DMS53 treated with DMSO at 0.1 percent for 48 hours (cell line): ENCODE measurements around the gene UGCG.
"Not testable (repeated sequence)": the region's sequence is repeated elsewhere in the genome, so short reads cannot be mapped to it uniquely, and the experiment has no call there.

ENCODE experiments used
- DNase-seq: peaks from one replicate; lab custom pipeline; 2025; ENCODE audit not compliant: unreplicated experiment; lab: John Stamatoyannopoulos, UW

The UGCG gene

DNA sequence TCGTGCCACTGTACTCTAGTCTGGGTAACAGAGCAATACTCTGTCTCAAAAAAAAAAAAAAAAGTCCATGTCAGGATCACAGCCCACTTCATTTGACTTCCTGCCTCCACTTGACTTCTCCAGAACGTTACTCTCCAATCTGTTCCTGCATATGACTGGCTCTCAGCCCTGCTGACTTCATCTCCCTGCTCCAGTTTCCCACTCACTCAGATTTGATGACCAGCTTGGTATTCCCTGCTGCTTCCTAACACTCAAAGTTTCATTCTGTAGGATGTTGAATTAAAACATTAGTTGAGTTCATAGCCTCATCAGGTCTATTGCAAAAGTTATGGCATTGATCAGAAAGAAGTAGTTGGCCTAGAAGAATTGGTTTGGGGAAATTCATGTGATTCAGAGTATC lies 52.3 kb downstream of the UGCG start:
- DNase-seq = peak; percentile 37

DNA sequence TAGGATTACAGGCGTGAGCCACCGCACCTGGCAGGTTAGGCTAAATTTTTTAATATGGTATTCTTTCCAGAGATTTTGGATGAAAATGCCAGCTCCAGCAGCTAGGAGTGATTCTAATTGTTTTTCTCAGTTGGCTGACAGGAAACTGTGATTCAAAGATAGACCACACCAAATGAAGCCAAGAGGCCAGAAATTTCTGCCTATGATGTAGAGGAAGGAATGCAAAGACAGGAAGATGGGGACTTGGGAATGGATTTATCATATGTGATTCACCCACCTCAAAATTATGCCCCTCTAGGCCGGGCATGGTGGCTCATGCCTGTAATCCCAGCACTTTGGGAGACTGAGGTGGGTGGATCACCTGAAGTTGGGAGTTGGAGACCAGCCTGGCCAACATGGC lies 53.3 kb downstream of the UGCG start:
- DNase-seq = no peak

DNA sequence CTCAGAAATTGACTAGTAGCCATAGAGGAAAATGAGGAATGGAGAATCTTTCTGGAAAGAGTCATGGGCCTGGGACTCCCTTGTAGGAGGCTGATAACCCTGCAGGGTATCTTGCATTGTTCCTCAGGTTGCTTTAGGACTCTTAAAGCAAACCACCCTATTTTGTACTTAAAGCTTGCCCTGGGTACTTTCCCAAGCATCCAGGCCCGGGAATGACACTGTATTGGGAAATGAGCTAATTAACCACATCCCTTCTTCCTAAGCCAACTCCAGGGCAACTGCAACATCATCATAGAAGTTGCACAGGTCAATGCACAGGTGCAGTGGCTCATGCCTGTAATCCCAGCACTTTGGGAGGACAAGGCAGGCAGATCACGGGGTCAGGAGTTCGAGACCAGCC lies 55.9 kb downstream of the UGCG start:
- DNase-seq = no peak

DNA sequence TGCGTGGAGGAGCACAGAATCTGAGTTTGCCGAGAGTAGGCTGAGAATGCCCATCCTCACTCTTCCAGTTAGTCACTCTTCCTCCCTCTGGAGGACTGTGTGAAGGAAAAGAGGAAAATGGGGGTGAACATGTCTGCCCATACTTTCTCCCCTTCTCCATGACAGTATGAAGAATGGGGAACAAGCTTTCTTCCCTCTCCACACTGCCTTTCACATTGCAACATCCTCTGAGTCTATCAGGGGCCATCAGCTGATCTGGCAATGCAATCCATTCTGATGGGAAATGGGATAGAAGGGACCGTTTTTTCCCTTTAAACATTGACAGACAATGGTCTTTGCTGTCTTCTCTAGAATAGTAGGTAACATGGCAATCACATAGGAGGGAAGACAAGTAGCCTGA lies 56.8 kb downstream of the UGCG start:
- no peak for DNase-seq

DNA sequence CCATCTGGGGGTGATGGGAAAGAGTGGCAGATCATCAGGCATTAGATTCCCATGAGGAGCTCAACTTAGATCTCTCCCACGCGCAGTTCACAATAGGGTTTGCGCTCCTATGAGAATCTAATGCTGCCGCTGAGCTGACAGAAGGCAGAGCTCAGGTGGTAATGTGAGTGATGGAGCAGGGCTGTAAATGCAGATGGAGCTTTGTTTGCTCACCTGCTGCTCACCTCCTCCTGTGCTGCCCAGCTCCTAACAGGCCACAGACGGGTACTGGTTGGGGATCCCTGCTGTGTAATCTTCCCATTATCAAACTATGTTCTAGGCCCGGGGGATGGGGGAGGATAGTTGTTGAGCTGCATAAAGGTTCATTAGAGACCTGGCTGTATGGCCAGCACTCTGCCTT lies 58.4 kb downstream of the UGCG start:
- peak; percentile 89 for DNase-seq

DNA sequence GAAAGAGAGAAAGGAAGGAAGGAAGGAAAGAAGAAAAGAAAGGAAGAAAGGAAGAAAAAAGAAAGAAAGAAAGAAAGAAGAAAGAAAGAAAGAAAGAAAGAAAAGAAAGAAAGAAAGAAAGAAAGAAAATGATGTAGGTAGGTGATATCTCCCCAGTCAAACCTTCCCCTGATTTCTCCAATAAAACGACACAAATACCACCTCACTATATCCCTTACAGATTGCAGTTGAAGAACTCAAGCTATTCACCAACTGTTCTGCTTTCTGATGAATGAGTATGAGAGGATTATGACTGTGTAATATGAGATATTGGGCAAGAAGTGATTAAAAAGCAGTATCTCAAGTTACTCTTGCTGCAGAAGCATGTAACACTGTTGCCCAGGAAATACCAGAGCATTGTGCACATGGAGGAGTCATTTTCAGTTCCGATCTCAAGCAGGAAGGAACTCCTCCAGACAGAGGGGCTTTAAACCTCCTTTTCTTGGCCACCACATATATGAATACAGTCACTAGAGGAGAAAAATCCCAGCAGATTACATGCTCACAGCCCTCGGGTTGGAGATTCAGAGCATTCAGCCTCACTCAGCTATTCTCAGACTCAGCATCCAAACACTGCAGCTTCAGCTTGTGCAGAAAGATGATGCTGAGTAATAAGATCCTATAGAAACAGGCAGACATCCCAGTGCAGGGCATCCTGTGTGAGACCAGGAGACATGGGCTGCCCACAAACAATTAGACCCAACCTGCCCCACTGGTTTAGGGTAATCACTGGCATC lies 61.4 kb downstream of the UGCG start:
- DNase-seq = peak; percentile 43

DNA sequence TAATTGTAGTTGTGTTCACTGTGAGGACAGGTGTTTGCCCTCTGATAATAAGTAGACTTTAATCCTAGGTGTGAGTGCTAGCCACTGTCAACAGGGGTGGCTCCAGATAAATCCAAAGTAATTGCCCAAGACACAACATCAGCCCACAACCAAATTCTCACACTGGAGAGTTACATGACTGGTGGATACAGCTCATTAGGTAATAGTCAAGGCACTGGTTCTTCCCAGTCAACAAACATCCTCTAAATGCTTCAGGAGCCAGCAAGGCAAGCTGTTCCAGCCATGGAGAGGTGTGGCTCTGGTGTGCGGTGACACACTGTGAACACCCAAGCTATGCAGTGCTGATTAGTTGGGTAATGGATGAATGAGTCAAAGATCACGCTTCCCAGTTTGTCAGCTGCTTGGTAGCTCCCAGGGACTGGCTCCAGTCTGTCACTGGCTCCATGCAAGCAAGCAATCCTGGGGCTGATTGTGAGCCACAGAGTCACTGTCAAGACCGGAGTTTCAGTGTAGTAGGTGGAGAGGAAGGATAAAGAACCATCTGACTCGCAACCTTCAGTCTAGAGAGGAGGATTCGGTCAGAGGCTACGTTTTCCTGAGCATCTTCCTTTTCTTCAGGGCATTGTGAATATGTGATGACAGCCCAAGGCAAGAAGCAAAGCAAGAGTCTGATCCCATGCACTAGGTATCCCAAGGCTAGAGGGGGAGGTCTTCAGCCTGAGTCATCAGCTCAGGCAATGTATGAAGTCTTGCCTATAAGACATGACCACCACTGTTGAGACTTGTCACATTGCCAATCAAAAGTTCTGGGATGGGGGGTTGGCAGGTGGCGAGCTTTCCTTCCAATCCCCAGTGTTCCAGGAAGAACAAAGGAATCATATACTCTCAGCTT lies 63.1 kb downstream of the UGCG start:
- DNase-seq = peak; percentile 52

DNA sequence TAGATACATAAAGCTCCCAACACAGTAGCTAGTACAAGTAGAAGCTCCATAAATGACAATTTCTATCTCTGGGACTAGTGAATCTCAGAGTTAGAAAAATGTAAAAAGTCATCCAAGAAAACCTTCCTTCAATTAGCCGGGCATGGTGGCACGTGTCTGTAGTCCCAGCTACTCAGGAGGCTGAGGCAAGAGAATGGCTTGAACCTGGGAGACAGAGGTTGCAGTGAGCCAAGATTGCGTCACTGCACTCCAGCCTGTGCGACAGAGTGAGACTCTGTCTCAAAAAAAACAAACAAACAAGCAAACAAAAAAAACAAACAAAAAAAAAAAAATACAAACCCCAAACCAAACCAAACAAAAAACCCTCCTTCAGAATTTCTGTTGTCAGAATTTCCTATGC lies 63.9 kb downstream of the UGCG start:
- DNase-seq = not testable (repeated sequence)

DNA sequence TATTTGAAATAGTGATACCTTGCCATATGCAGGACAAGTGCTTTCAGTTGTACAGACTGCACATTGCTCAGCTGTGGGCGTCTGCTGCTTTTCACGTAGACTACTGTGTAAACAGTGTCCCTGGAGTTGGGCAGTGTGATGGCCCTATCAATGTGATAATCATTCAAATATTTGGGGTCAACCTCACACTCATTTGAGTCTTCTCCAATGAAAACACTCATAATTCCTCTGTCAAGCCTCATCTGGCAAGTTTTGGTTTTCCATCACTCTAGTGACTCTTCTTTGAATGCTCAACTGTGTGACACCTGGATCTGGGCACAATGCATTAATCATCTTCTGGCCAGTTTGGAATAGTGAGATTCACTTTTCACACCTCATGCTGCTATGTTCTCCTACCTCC lies 64.4 kb downstream of the UGCG start:
- DNase-seq = peak; percentile 51

DNA sequence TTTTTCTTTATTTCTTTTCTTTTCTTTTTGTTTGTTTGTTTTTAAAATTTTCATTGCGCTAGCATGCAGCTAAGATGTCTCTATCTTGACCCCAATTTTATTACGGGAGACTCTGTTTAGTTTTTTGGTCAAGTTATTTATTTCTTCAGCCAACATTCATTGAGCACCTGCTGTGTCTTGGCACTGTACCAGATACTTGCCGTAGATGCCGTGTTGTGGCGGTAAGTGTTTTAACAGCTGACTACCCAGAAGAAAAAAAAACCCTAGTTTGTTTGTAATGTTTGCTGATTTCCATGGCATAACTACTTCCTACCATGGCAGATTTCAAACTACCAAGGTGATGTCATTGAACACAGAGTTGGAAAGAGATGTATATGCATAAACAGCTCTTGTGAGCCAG lies 65.0 kb downstream of the UGCG start:
- DNase-seq = peak; percentile 93

DNA sequence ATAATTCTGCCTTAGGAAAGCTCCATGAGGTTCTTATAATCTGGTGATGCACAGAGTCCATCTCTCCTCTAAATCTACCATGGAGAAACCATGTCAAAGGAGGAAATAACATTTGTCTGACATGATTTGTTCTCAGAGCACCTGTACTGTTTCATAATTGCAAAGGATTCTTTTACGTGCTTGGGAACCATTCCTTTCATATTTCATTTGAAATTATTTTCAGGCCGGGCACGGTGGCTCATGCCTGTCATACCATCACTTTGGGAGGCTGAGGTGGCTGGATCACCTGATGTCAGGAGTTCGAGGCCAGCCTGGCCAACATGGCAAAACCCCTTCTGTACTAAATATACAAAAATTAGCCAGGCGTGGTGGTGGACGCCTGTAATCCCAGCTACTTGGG lies 65.4 kb downstream of the UGCG start:
- DNase-seq = no peak

DNA sequence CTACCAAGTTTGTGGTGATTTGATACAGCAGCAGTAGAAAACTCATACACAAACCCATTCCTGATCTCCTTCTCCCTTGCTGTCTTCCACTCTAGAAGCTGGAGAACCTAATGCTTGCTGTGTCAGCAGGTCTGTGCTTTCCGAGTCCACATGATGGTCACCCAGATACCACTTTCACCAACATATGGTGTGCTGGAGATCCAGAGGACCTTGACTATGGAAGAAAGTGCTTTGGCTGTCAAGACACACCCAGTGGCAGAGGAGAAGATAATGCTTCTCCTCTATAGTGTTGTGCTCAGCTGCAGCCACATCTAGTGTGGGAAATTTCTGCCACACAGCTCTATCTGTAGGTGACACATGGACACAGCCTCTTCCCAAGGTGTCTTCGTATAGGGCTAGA lies 67.4 kb downstream of the UGCG start:
- DNase-seq = no peak

DNA sequence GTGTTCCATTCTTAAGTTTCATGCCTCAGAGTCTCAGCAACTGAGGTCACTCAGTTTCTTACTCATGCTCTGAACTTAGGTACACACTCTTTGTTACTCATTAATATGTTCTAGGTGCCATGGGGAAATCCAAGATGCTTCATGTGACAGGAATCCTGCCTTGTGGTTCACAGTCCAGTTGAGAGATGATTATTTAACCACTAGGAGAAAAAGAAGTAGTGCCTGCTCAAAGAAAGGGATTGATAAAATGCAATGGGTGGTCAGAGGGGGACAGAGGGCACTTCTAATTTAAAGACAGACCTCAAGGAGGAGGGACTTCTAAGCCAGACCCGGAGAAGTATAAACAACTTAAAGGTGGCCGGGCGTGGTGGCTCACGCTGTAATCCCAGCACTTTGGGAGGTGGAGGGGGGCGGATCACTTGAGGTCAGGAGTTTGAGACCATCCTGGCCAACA lies 69.0 kb downstream of the UGCG start:
- no peak for DNase-seq

DNA sequence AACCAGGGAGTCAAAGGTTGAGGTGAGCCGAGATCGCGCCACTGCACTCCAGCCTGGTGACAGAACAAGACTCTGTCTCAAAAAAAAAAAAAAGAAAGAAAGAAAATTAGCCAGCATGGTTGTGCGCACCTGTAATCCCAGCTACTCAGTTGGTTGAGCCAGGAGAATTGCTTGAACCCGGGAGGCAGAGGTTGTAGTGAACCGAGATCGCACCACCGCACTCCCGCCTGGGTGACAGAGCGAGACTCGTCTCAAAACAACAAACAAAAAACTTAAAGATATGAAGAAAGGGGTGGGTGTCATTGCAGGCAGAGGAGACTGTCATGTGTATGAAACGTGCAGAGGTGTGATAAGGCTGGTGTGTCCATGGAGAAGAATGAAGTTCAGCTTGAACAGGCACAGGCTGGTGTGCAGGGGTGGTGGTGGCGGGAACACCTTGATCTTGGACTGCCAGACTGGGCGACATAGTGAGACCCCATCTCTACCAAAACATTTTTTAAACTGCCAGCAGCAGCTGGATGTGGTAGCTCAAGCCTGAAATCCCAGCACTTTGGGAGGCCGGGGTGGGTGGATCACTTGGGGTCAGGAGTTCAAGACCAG lies 69.6 kb downstream of the UGCG start:
- DNase-seq = no peak

DNA sequence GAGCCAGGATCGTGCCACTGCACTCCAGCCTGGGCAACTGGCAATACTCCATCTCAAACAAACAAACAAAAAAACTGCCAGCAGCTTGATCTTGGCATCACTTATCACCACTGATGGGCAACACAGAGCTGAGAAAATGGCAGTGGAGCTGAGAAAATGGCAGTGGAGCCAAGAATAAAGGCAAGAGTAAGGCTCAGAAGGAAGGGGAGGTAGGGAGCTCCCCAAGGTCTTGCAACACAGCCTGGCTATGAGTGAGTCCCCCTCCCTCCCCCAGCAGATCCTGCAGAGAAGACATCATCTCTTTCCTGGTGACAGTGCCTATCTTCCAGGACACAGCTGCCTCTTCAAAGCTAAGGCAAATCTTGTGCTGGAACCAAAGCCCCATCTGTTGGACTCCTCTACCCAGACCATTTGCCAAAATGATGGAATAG lies 70.3 kb downstream of the UGCG start:
- DNase-seq = no peak

DNA sequence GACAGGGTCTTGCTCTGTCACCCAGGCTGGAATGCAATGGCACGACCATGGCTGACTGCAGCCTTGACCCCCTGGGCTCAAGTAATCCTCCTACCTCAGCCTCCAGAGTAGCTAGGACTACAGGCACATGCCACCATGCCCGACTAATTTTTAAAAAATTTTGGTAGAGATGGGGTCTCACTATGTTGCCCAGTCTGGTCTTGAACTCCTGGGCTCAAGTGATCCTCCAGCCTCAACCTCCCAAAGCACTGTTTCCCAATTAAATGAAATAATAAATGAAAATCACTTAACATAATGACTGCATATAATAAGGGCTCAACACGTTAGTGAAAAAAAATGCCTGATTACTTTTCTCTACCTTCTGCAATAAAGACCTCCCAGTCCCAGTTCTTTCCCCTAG lies 71.0 kb downstream of the UGCG start:
- DNase-seq = no peak

DNA sequence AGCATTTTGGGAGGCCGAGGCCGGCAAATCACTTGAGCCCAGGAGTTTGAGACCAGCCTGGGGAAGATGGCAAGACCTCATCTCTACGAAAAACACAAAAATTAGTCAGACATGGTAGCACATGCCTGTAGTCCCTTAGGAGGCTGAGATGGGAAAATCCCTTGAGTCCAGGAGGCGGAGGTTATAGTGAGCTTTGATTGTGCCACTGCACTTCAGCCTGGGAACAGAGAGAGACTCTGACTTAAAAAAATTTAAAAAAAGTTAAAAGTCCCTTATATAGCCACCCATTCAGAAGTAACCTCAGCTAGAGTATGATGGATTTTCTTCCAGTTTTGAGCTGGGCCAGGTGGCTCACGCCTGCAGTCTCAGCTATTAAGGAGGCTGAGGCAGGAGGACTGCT lies 72.4 kb downstream of the UGCG start:
- no peak for DNase-seq

DNA sequence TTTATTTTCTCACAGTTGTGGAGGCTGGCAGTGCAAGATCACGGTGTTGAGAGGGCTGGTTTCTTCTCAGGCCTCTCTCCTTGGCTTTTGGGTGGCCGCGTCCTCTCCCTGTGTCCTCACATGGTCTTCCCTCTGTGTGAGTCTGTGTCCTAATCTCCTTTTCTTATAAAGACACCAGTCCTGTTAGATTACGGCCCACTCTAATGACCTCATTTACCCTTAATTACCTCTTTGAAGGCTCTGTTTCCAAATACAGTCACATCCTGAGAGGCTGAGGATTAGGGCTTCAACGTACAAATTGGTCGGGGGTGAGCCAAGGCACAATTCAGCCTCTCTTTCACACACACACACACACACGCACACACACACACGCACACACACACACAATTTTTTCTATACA lies 73.0 kb downstream of the UGCG start:
- DNase-seq = no peak

DNA sequence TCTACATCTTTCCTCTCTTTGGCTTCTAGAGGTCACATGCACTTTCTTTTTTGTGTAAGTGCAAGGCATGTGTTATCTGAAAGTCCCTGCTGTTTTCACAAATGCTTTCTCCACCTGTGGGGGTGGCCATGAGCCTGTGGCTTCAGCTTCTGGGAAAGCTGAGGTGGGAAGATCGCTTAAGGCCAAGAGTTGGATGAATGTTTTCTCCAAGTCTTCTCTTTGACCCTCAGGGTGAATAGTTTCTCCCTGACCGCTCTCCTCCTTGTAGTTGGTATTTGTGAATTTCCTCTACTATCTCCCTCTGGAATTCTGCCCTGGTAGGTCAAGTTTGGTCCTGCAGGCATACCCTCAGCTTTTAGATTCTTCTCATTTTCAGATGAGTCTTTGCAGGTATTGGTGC lies 74.2 kb downstream of the UGCG start:
- no peak for DNase-seq

DNA sequence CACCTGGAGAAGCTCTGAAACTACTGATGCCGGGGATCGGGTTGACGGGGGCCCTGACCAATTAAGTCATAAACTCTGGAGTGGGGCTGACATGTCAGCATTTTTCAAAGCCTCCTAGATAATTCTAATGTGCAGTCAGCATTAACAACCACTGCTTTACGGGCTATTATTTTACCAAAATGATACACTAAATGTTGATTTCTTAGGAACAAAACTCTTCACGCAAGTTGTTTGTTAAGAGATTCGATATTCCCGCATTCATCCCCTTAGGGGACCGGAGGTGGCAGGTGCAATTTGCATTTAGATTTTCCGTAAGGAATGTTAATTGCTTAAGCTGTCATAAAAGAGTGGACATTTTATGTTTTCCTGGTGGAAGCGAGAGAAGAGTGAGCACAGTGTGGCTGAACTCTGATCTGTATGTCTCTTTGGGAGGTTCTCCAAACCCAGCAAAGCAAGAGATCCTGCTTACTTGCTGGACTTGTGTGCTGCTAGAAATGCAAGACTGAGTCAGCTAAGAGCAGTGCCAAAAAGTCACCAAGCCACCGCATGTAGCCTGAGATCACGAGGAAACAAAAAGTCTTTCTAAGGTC lies 77.6 kb downstream of the UGCG start:
- no peak for DNase-seq

DNA sequence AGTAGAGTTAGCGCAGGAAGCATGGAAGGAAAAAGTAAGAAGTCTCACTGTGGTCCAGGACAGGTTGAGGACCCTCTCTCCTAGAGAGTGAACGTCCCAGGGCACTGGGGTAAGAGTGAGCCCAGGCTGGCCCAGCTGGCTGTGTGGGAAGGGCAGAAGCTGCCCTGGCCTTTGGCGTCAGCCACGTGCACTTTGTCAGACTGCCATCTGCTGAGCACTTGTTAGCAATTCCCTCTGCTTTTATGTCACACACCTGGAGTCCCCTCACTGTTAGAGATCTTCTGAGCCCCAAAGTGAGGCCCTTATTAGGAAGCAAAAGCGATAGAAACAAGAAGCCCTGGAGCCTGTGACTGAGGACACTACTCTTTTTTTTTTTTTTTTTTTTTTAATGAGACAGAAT lies 79.1 kb downstream of the UGCG start:
- peak; percentile 54 for DNase-seq
